ENCODE results near the gene KIAA0319L.
A peak's percentile ranks its signal among the peaks of the same experiment; 100 is the strongest.
"Not testable (repeated sequence)": the region's sequence is repeated elsewhere in the genome, so short reads cannot be mapped to it uniquely, and the experiment has no call there.

Gene KIAA0319L

DNA sequence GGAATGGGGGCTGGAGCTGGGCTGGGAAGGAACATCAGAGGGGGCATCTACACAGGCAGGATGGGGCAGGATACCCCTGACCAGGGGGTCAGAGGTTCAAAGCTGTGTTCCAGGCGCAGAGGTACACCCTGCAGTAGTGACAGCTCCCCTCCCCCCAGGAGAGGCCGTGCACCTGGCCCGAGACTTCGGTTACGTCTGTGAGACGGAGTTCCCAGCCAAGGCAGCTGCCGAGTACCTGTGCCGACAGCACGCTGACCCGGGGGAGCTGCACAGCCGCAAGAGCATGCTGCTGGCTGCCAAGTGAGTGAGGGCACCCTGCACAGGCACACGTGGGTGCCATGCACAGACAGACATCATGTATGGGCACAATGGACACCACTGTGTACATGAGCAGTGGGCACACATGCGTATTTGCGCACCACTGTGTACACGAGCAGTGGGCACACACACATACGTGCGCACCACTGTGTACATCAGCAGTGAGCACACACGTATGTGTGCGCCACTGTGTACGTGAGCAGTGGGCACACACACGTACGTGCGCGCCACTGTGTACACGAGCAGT lies 33.4 kb upstream of the KIAA0319L start:
- TF ChIP-seq, protein P1, sequence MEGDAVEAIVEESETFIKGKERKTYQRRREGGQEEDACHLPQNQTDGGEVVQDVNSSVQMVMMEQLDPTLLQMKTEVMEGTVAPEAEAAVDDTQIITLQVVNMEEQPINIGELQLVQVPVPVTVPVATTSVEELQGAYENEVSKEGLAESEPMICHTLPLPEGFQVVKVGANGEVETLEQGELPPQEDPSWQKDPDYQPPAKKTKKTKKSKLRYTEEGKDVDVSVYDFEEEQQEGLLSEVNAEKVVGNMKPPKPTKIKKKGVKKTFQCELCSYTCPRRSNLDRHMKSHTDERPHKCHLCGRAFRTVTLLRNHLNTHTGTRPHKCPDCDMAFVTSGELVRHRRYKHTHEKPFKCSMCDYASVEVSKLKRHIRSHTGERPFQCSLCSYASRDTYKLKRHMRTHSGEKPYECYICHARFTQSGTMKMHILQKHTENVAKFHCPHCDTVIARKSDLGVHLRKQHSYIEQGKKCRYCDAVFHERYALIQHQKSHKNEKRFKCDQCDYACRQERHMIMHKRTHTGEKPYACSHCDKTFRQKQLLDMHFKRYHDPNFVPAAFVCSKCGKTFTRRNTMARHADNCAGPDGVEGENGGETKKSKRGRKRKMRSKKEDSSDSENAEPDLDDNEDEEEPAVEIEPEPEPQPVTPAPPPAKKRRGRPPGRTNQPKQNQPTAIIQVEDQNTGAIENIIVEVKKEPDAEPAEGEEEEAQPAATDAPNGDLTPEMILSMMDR (IDR thresholded peaks at IDR 0.05) = no peak
- Histone ChIP-seq H3K4me3 (no peak overlapping the region), H3K27ac (no peak overlapping the region)
- no peak for DNase-seq (ENCODE audit: low spot score)

- no peak for DNase-seq (ENCODE audit: low spot score)
- TF ChIP-seq, protein P1 (IDR thresholded peaks at IDR 0.05) = no peak
- no peak overlapping the region for H3K4me3 ChIP-seq
- no peak overlapping the region for H3K27ac ChIP-seq
Measured at GRCh38 chr1:35589516-35590427, 32.6 kb upstream of the KIAA0319L start.

DNA sequence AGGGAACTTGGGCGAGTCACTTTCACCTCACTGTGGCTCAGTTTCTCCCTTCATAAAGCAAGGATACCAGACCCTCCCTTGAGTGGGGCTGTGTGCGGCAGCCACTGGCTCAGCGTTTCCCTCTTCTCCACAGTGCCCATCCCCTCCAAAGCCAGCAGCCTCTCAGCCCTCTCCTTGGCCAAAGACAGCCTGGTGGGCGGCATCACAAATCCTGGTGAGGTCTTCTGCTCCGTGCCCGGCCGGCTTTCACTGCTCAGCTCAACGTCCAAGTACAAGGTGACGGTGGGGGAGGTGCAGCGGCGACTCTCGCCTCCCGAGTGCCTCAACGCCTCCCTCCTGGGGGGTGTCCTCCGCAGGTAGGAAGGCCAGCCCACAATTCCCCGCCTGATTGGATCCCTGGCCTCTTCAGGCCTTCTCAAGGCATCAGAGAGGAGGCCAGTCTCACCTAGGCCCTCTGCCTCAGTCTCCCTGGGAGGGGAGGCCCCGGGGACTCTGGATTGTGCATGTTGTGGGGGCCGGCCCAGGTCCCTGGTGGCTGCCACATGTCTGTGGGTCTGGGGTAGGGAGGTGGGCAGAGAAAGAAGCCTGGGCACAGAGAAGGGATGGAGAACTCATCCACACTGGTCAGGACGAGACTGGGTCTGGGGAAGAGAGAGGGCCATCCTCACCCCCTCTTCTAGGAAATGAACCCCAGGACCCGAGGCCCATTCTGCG lies 31.2 kb upstream of the KIAA0319L start:
- TF ChIP-seq, protein P1 (IDR thresholded peaks at IDR 0.05) = no peak
- peak; percentile 24 for DNase-seq (ENCODE audit: low spot score)
- no peak overlapping the region for H3K4me3 ChIP-seq

GRCh38 chr1:35587736-35588135 lies 30.5 kb upstream of the KIAA0319L start:
- no peak overlapping the region for H3K4me3 ChIP-seq
- TF ChIP-seq, protein P1 (IDR thresholded peaks at IDR 0.05) = no peak
- no peak for DNase-seq (ENCODE audit: low spot score)
- H3K27ac ChIP-seq = no peak overlapping the region

More for the DNA sequence above, 31.2 kb upstream of the KIAA0319L start:
- no peak overlapping the region for H3K27ac ChIP-seq

DNA sequence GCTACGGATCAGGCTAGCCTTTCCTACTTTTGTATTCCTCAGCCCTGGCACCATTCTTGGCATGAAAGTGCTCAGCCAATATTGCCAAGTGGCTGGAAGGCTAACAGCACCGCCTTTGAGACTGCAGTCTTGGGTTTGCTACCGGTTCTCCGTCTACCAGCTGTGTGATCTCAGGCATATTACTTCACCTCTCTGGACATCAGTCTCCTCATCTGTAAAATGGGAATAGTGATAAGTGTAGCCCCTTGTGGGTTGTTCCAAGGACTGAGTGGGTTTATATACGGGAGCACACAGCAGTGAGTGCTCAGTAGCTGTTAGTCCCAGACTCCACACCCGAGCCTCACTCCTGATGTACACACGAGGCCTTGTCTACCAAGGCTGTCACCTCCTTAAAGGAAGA lies 29.6 kb upstream of the KIAA0319L start:
- Histone ChIP-seq H3K27ac (no peak overlapping the region), H3K4me3 (no peak overlapping the region)
- DNase-seq (ENCODE audit: low spot score) = no peak
- TF ChIP-seq, protein P1 (IDR thresholded peaks at IDR 0.05) = no peak

- H3K27ac ChIP-seq; H3K4me3 ChIP-seq; DNase-seq (ENCODE audit: low spot score): not testable (repeated sequence)
Measured at GRCh38 chr1:35585805-35586204, 28.6 kb upstream of the KIAA0319L start.

GRCh38 chr1:35585281-35585680 lies 28.1 kb upstream of the KIAA0319L start:
- TF ChIP-seq, protein P1 (IDR thresholded peaks at IDR 0.05) = no peak
- no peak overlapping the region for H3K4me3 ChIP-seq
- DNase-seq (ENCODE audit: low spot score) = no peak

GRCh38 chr1:35581621-35582020 lies 24.4 kb upstream of the KIAA0319L start:
- not testable (repeated sequence) for DNase-seq (ENCODE audit: low spot score); H3K4me3 ChIP-seq; H3K27ac ChIP-seq

More at GRCh38 chr1:35585281-35585680, 28.1 kb upstream of the KIAA0319L start:
- no peak overlapping the region for H3K27ac ChIP-seq

Measured in coronary artery (tissue), 2 donors.